Suprapubic skin (tissue), 4 donors: ENCODE measurements around the gene IL23R. TPM values are rescaled to one million over a fixed set of nuclear protein-coding genes. Genes with fewer than 3 reads are reported as not detected.

Source experiments
- DNase-seq, 2 donors: peaks; one replicate each; pipeline ENCODE4 v3.0.0-alpha.2; 2019; ENCODE audit warnings: low spot score in 2 of 2
- H3K27ac ChIP-seq: fragments of 200-600 bp; sonication (generic); one replicate; pipeline ENCODE4 v1.5.1; 2019
- H3K27me3 ChIP-seq: fragments of 200-600 bp; sonication (generic); one replicate; pipeline ENCODE4 v1.5.1; 2019
- H3K36me3 ChIP-seq: fragments of 200-600 bp; sonication (generic); one replicate; pipeline ENCODE4 v1.5.1; 2019
- H3K4me1 ChIP-seq: fragments of 200-600 bp; sonication (generic); one replicate; pipeline ENCODE4 v1.5.1; 2019
- H3K4me3 ChIP-seq: fragments of 200-600 bp; sonication (generic); one replicate; pipeline ENCODE4 v1.5.1; 2019; ENCODE audit warnings: mild to moderate bottlenecking
- H3K9me3 ChIP-seq: fragments of 200-600 bp; sonication (generic); one replicate; pipeline ENCODE4 v1.5.1; 2019
- EP300 ChIP-seq: sonication (generic); formaldehyde crosslinking; IDR thresholded peaks from one replicate; pipeline ENCODE4 v1.6.1; 2017; ENCODE audit warnings: antibody characterized with exemption
- POLR2A ChIP-seq, 2 donors: fragments of 450-650 bp; IDR thresholded peaks; one replicate each; pipeline ENCODE4 v1.6.1; 2017; ENCODE audit warnings: antibody characterized with exemption in 2 of 2, mild to moderate bottlenecking in 2 of 2, moderate library complexity in 2 of 2
- POLR2AphosphoS5 ChIP-seq, 3 donors: sonication (generic); formaldehyde crosslinking; IDR thresholded peaks; one replicate each; pipeline ENCODE4 v1.6.1; 2017; ENCODE audit warnings: antibody characterized with exemption in 3 of 3
- WGBS: methylation state at CpG from one replicate; pipeline ENCODE4 v1.1.5; 2018; 5-methylcytosine and 5-hydroxymethylcytosine counted together
- total RNA-seq, 4 donors: library from RNA; depleted of rRNA; stranded (reverse); fragments of >200 nt; gene quantifications; one replicate each; pipeline ENCODE4 v1.1.0, GENCODE V29; 2016
- TF ChIP-seq, protein P1 (sequence below), 2 donors: fragments of 200-600 bp in 1 of 2; fragments of 450-650 bp in 1 of 2; sonication (generic) in 1 of 2; IDR thresholded peaks; one replicate each; pipeline ENCODE4 v1.5.1; 2016 to 2019; ENCODE audit warnings: antibody characterized with exemption in 2 of 2, mild to moderate bottlenecking in 1 of 2, moderate library complexity in 1 of 2

The IL23R gene
- total RNA-seq, 4 donors from 2014 or later: not detected

DNA sequence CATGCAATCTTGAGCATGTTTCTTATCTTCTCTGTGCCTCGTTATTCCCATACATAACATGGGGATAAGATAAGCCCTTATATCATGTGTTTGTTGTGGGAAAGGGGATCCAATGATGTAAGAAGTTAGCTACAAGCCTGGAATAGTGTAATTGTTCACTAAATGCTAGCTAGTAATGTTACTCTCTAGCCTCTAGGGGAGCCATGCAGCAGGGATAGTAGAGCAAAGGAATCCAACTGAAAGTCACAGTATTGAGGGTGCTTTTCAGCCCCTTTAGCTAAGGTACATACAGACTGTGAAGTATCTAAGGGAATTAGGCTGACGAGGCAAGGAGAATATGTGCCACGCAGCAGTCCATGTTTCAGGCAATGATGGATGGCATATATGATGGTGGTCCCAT, 46.9 kb downstream of the IL23R start:
- Histone ChIP-seq H3K27me3 (no peaks in the 10 kb centered on the region), H3K27ac (no peak overlapping the region), H3K4me3 (no peak overlapping the region), H3K4me1 (no peaks in the 10 kb centered on the region), H3K9me3 (no peaks in the 10 kb centered on the region), H3K36me3 (no peaks in the 10 kb centered on the region)
- TF ChIP-seq, protein P1, sequence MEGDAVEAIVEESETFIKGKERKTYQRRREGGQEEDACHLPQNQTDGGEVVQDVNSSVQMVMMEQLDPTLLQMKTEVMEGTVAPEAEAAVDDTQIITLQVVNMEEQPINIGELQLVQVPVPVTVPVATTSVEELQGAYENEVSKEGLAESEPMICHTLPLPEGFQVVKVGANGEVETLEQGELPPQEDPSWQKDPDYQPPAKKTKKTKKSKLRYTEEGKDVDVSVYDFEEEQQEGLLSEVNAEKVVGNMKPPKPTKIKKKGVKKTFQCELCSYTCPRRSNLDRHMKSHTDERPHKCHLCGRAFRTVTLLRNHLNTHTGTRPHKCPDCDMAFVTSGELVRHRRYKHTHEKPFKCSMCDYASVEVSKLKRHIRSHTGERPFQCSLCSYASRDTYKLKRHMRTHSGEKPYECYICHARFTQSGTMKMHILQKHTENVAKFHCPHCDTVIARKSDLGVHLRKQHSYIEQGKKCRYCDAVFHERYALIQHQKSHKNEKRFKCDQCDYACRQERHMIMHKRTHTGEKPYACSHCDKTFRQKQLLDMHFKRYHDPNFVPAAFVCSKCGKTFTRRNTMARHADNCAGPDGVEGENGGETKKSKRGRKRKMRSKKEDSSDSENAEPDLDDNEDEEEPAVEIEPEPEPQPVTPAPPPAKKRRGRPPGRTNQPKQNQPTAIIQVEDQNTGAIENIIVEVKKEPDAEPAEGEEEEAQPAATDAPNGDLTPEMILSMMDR (IDR thresholded peaks at IDR 0.05): peak in 1 of 2 donors; percentile 42
- TF ChIP-seq POLR2A (IDR thresholded peaks at IDR 0.05) (no peak), POLR2AphosphoS5 (IDR thresholded peaks at IDR 0.05) (no peak)
- no peak for DNase-seq
- 77% methylated on average over 3 of the region's 3 CpGs for WGBS

DNA sequence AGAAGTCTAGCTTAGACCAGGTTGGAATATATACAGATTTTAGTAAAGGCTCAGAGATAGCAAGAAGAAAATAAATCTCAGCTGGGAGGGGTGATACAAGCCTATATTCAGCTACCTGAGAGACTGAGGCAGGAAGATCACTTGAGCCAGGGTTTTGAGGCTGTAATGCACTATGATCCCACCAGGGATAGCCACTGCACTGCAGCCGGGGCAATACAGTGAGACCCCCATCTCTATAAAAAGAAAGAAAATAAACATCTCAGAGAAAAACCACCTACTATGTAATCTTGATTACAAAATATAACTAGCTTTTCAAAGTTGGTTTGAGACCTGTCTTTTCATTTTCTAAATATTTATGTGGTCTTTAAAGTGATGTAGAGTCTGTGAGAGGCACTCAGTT, 47.7 kb downstream of the IL23R start:
- DNase-seq: no peak
- Histone ChIP-seq H3K4me3 (no peak overlapping the region), H3K9me3 (no peaks in the 10 kb centered on the region), H3K27me3 (no peaks in the 10 kb centered on the region), H3K4me1 (no peaks in the 10 kb centered on the region), H3K36me3 (no peaks in the 10 kb centered on the region), H3K27ac (no peak overlapping the region)
- WGBS: 100% methylated on average over 1 of the region's 1 CpG
- TF ChIP-seq POLR2AphosphoS5 (IDR thresholded peaks at IDR 0.05): no peak
- TF ChIP-seq POLR2A (IDR thresholded peaks at IDR 0.05): no peak
- TF ChIP-seq, protein P1 (IDR thresholded peaks at IDR 0.05): no peak
- no peak for TF ChIP-seq EP300

DNA sequence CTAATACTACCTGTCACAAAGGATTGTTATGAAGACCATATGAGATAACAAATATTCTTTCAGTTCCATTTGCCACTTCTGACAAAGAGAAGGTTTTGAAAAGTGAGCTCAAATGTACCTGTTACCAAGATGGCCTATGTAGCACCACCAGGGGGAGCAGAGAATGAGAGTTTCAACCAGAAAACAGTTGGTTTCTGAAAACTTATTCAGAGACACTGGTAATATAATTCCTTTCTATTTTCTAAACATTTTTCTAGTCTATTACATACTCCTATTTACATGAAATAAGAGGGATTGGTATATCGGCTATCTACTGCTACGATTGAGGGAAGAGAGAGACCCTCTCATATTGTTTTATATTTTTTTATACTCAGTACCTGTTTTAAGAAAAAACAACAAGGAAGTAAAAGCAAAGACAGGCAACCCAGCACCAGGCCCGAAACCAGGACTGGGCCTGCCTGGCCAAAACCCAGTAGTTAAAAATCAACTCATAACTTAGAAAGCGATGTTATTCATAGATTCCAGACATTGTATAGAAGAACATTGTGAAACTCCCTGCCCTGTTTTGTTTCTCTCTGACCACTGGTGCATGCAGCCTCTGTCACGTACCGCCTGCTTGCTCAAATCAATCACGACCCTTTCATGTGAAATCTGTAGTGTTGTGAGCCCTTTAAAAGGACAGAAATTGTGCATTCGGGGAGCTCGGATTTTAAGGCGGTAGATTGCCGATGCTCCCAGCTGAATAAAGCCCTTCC, 48.3 kb downstream of the IL23R start:
- no peaks in the 10 kb centered on the region for H3K9me3 ChIP-seq
- H3K27me3 ChIP-seq: no peaks in the 10 kb centered on the region
- DNase-seq: no peak
- WGBS: 89% methylated on average over 11 of the region's 11 CpGs
- H3K27ac ChIP-seq: no peak overlapping the region
- H3K4me1 ChIP-seq: no peaks in the 10 kb centered on the region
- no peak overlapping the region for H3K4me3 ChIP-seq
- no peaks in the 10 kb centered on the region for H3K36me3 ChIP-seq
- no peak for TF ChIP-seq POLR2A (IDR thresholded peaks at IDR 0.05)
- TF ChIP-seq, protein P1 (IDR thresholded peaks at IDR 0.05): peak in 1 of 2 donors; percentile 36

DNA sequence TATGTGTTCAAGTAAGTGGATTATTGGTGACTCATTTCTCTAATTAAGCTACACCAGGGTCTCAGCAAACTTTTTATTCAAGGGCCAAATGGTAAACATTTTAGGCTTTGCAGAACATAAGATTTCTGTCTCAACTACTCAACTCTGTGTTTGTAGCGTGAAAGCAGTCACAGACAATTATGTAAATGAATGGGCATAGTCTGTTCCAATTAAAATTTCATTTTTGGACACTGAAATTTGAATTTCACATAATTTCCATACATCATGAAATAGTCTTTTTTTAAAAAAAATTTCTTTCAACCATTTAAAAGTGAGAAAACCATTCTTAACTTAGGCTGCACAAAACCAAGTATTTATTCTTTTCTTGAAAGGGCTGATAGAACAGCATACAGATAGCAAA, 50.1 kb downstream of the IL23R start:
- Histone ChIP-seq H3K27ac (no peak overlapping the region), H3K4me3 (no peak overlapping the region), H3K27me3 (no peaks in the 10 kb centered on the region), H3K9me3 (no peaks in the 10 kb centered on the region), H3K36me3 (no peaks in the 10 kb centered on the region), H3K4me1 (no peaks in the 10 kb centered on the region)
- 95% methylated on average over 1 of the region's 1 CpG for WGBS
- no peak for DNase-seq
- TF ChIP-seq EP300: no peak
- TF ChIP-seq POLR2A (IDR thresholded peaks at IDR 0.05): no peak
- no peak for TF ChIP-seq POLR2AphosphoS5 (IDR thresholded peaks at IDR 0.05)
- TF ChIP-seq, protein P1 (IDR thresholded peaks at IDR 0.05): no peak

DNA sequence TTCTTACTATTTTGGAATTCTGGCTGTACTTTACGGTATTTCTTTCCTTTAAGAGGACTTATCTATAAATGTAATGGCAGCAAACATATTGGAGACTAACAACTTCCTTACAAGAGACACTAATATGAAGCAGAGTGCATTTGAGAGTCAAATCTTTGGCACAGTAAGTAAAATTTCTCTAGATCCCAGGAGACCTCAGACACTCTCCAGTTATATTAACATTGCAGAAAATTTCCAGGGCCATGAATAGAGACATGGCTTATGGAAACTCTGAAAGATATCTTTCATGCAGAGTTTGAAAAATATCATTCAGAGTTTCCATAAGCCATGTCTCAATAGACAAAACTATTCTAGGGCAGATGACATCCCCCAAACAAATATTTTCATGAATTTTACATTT, 51.2 kb downstream of the IL23R start:
- H3K4me1 ChIP-seq: no peaks in the 10 kb centered on the region
- no peak for TF ChIP-seq EP300
- no peak for TF ChIP-seq POLR2AphosphoS5 (IDR thresholded peaks at IDR 0.05)
- TF ChIP-seq POLR2A (IDR thresholded peaks at IDR 0.05): no peak
- TF ChIP-seq, protein P1 (IDR thresholded peaks at IDR 0.05): no peak
- H3K36me3 ChIP-seq: no peaks in the 10 kb centered on the region
- WGBS: 73% methylated on average over 1 of the region's 1 CpG
- no peaks in the 10 kb centered on the region for H3K27me3 ChIP-seq
- no peak for DNase-seq
- no peaks in the 10 kb centered on the region for H3K9me3 ChIP-seq
- H3K4me3 ChIP-seq: no peak overlapping the region
- H3K27ac ChIP-seq: no peak overlapping the region
